GM12892 (cell line): ENCODE results near the gene LDLRAD4.

Experiments used
- POLR2A ChIP-seq: IDR thresholded peaks from 2 replicates; pipeline ENCODE4 v1.6.1; 2011; ENCODE audit warnings: low read depth, low read length, control low read depth
- POLR2AphosphoS5 ChIP-seq: IDR thresholded peaks from 2 replicates; pipeline ENCODE4 v1.6.1; 2011; ENCODE audit warnings: low read depth, low read length, control low read depth
- TAF1 ChIP-seq: IDR thresholded peaks from 2 replicates; pipeline ENCODE4 v1.6.1; 2011; ENCODE audit warnings: low read depth, mild to moderate bottlenecking, control low read depth, low read length, borderline replicate concordance

- TF ChIP-seq POLR2A: no peak
- no peak for TF ChIP-seq POLR2AphosphoS5
- no peak for TF ChIP-seq TAF1
These were observed at the start of gene LDLRAD4 for GRCh38 chr18:13218368-13218991.
